OCI-LY7 (cell line): ENCODE results near the gene DAP3. TPM values are rescaled to one million over a fixed set of nuclear protein-coding genes. Genes with fewer than 3 reads are reported as not detected.
"Not testable (repeated sequence)": the region's sequence is repeated elsewhere in the genome, so short reads cannot be mapped to it uniquely, and the experiment has no call there.

Experiments used
- BruUV-seq: library from RNA; stranded (reverse); fragments of 400-500 nt; replicated peaks from 2 replicates; lab custom pipeline; 2021; lab: Mats Ljungman, UMichigan
- CTCF ChIA-PET: fragments of 300-600 bp; sonication (Branson Sonifier 250); formaldehyde crosslinking; loops from one replicate; lab custom pipeline; 2022; ENCODE audit warnings: antibody characterized with exemption; ENCODE audit not compliant: unreplicated experiment; lab: Charles Lee
- POLR2A ChIA-PET: fragments of 300-600 bp; sonication (Branson Sonifier 250); formaldehyde crosslinking; loops from one replicate; lab custom pipeline; 2022; ENCODE audit warnings: antibody characterized with exemption; lab: Charles Lee
- DNase-seq: peaks from one replicate; pipeline ENCODE4 v3.0.0-alpha.2; 2015; ENCODE audit warnings: low spot score
- H2AFZ ChIP-seq: fragments of 200-600 bp; sonication (generic), shearing (Covaris generic); 2 replicates; pipeline ENCODE4 v1.6.1; 2014; ENCODE audit warnings: mild to moderate bottlenecking, antibody characterized with exemption, low read length, moderate library complexity
- H3K27ac ChIP-seq: fragments of 200-600 bp; sonication (generic); 2 replicates; pipeline ENCODE4 v1.5.1; 2014; ENCODE audit warnings: mixed run types, low read depth, mild to moderate bottlenecking, moderate library complexity, low read length, inconsistent platforms; ENCODE audit not compliant: poor library complexity, severe bottlenecking
- H3K36me3 ChIP-seq: fragments of 200-600 bp; sonication (generic); 2 replicates; pipeline ENCODE4 v1.6.1; 2014; ENCODE audit warnings: mild to moderate bottlenecking, antibody characterized with exemption, low read length, moderate library complexity, mixed read lengths; ENCODE audit not compliant: insufficient read depth
- H3K4me1 ChIP-seq: fragments of 200-600 bp; sonication (generic); 2 replicates; pipeline ENCODE4 v1.5.1; 2014; ENCODE audit warnings: mild to moderate bottlenecking, low read length; ENCODE audit not compliant: insufficient read depth, poor library complexity, severe bottlenecking
- H3K4me2 ChIP-seq: fragments of 200-600 bp; sonication (generic); 2 replicates; pipeline ENCODE4 v1.6.1; 2014; ENCODE audit warnings: mild to moderate bottlenecking, low read length
- H3K4me3 ChIP-seq: fragments of 200-600 bp; sonication (generic); 2 replicates; pipeline ENCODE4 v1.5.1; 2014; ENCODE audit warnings: mild to moderate bottlenecking, low read depth, low read length; ENCODE audit not compliant: poor library complexity, severe bottlenecking
- H3K79me2 ChIP-seq: fragments of 200-600 bp; sonication (generic); 2 replicates; pipeline ENCODE4 v1.6.1; 2016; ENCODE audit warnings: low read depth, mild to moderate bottlenecking, low read length, moderate library complexity, mixed read lengths; ENCODE audit not compliant: insufficient read depth
- H3K9me2 ChIP-seq: fragments of 200-600 bp; sonication (generic); 2 replicates; pipeline ENCODE4 v1.6.1; 2016; ENCODE audit warnings: mild to moderate bottlenecking, low read length, mixed read lengths; ENCODE audit not compliant: insufficient read depth
- H3K9me3 ChIP-seq: fragments of 200-600 bp; sonication (generic); 2 replicates; pipeline ENCODE4 v1.6.1; 2014; ENCODE audit warnings: mild to moderate bottlenecking, mixed run types, low read length, mixed read lengths
- H4K20me1 ChIP-seq: fragments of 200-600 bp; sonication (generic); 2 replicates; pipeline ENCODE4 v1.6.1; 2014; ENCODE audit warnings: mild to moderate bottlenecking, antibody characterized with exemption, low read length, moderate library complexity, mixed read lengths; ENCODE audit not compliant: insufficient read depth
- EZH2phosphoT487 ChIP-seq: fragments of 200-600 bp; sonication (generic); IDR thresholded peaks from 2 replicates; pipeline ENCODE4 v1.6.1; 2018; ENCODE audit warnings: low read depth, borderline replicate concordance, mild to moderate bottlenecking, mixed run types, antibody characterized with exemption, low read length, moderate library complexity, mixed read lengths
- intact Hi-C: fragments of 100-400 bp; cut with micrococcal nuclease; formaldehyde crosslinking; loops from one replicate; pipeline ENCODE4 v1.10.0; 2022; ENCODE audit not compliant: unreplicated experiment
- total RNA-seq, 2 experiments: library from RNA; depleted of rRNA in 1 of 2; stranded (reverse); fragments of >200 nt in 1 of 2; shearing (Covaris generic) in 1 of 2; gene quantifications; 2 replicates each; pipeline ENCODE4 v1.2.3, GENCODE V29; 2014 to 2022
- TF ChIP-seq, protein P1 (sequence below): fragments of 200-600 bp; sonication (generic); conservative IDR thresholded peaks from 2 replicates; pipeline ENCODE4 v1.5.1; 2014; ENCODE audit warnings: mild to moderate bottlenecking, antibody characterized with exemption, low read length, moderate library complexity, mixed read lengths

DAP3 gene
- total RNA-seq, 2 experiments from 2014 or later = 110 to 178 TPM

DNA sequence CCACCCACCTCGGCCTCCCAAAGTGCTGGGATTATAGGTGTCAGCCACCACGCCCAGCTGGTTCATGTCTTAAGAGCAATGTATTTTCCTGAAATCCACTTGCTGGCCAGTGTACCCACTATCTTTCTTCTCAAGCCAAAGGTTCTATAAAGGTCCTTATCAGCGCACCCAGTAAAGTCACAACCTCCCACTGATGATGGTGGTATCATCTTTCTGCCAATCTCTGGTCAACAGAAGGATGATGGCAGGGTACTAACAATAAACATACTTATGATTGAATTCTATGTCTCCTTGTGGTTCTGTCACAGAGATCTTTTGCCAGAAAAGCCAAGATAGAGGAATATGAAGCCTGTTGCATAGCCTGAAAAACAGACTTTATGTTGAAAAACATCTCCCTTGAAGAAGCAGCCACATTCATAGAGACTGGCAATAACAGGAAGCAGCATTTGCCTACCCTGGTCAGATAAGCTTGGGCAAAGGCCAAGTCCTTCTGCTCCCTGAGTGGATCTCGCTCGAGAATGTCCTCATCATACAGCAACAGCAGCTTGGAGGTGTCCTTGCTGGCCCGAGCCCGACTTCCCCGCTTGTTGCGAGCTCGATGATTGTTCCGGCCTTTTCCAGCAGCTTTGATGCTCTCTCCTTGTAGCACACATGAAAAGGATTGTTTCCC is 73.0 kb downstream of the DAP3 start:
- no peaks in the 10 kb centered on the region for H3K9me2 ChIP-seq
- no peak for DNase-seq
- H3K36me3 ChIP-seq = peaks cover 88% of the 10 kb centered on the region
- TF ChIP-seq, protein P1, sequence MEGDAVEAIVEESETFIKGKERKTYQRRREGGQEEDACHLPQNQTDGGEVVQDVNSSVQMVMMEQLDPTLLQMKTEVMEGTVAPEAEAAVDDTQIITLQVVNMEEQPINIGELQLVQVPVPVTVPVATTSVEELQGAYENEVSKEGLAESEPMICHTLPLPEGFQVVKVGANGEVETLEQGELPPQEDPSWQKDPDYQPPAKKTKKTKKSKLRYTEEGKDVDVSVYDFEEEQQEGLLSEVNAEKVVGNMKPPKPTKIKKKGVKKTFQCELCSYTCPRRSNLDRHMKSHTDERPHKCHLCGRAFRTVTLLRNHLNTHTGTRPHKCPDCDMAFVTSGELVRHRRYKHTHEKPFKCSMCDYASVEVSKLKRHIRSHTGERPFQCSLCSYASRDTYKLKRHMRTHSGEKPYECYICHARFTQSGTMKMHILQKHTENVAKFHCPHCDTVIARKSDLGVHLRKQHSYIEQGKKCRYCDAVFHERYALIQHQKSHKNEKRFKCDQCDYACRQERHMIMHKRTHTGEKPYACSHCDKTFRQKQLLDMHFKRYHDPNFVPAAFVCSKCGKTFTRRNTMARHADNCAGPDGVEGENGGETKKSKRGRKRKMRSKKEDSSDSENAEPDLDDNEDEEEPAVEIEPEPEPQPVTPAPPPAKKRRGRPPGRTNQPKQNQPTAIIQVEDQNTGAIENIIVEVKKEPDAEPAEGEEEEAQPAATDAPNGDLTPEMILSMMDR = no peak
- TF ChIP-seq EZH2phosphoT487 = no peak
- no TSS peak for BruUV-seq
- POLR2A ChIA-PET = no interaction called here
- no peak overlapping the region for H3K4me3 ChIP-seq
- H3K4me1 ChIP-seq = no peaks in the 10 kb centered on the region
- H3K4me2 ChIP-seq = no peak overlapping the region
- no peaks in the 10 kb centered on the region for H3K9me3 ChIP-seq
- H3K27ac ChIP-seq = no peak overlapping the region
- H3K79me2 ChIP-seq = no peaks in the 10 kb centered on the region
- CTCF ChIA-PET = interaction anchor here (0.6 kb wide), 1 partner anchor 27 kb away, joined by 3 read pairs; no protein-coding TSS in a partner anchor
- intact Hi-C loops = no loop called here
- H4K20me1 ChIP-seq = no peaks in the 10 kb centered on the region
- no peak overlapping the region for H2AFZ ChIP-seq

DNA sequence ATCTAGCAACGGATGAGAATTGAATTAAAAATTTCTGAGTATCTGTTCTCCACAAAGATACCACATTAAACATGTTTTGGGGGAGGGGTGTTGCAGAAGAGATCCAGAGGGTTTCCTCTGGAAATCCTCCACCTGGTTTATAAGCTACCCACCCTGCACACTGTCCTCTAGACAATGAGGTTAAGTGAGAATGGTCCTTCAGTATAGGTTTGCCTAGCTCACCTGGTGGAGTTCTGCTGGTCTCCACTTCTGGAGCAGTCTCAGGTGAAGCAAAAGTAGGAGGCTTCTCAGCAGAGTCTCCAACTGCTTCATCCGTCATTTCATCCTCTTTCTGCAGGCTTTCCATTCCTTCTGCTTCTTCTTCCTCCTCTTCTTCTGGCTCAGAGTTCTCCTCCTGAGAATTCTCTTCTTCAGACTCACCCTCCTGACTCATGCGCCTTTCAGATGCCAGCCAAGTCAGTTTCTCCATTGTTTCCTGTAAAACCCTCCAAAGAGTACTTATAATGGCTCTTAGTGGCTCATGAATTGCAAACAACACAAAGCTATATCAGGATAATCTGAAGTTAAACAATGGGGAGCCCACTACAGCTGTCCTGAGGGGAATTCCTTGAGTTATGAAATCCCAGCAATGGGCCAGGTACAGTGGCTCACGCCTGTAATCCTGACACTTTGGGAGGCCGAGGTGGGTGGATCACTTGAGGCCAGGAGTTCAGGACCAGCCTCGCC is 74.4 kb downstream of the DAP3 start:
- H3K4me2 ChIP-seq, CTCF ChIA-PET: not testable (repeated sequence)

DNA sequence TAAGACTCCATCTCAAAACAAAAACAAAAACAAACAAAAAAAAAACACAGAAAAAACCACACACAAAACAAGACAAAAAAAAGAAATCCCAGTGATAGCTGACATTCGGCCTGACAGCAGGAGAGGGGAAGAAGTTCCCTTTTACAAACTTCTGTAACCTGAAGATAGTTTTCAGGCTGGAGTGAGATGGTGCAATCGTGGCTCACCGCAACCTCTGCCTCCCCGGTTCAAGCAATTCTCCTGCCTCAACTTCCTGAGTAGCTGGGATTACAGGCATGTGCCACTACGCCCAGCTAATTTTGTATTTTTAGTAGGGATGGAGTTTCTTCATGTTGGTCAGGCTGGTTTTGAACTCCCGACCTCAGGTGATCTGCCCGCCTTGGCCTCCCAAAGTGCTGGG is 75.1 kb downstream of the DAP3 start:
- H4K20me1 ChIP-seq, H3K79me2 ChIP-seq, intact Hi-C loops, CTCF ChIA-PET, BruUV-seq, H3K9me3 ChIP-seq, H2AFZ ChIP-seq, DNase-seq, H3K4me2 ChIP-seq, H3K9me2 ChIP-seq, H3K27ac ChIP-seq, H3K4me3 ChIP-seq, H3K4me1 ChIP-seq: not testable (repeated sequence)
- peaks cover 93% of the 10 kb centered on the region for H3K36me3 ChIP-seq
- POLR2A ChIA-PET = interaction anchor here (0.6 kb wide), 2 partner anchors 49 to 736 kb away, joined by 3 to 7 read pairs; partner anchors contain the start of gene MEF2D

More for the DNA sequence above, 74.4 kb downstream of the DAP3 start:
- H2AFZ ChIP-seq, intact Hi-C loops, H3K9me2 ChIP-seq, H3K9me3 ChIP-seq, DNase-seq, H3K4me3 ChIP-seq, H3K27ac ChIP-seq, H3K4me1 ChIP-seq, H3K79me2 ChIP-seq, BruUV-seq, H4K20me1 ChIP-seq: not testable (repeated sequence)
- POLR2A ChIA-PET = interaction anchor here (0.6 kb wide), 1 partner anchor 737 kb away, joined by 7 read pairs; the partner anchor contains the start of gene MEF2D
- H3K36me3 ChIP-seq = peaks cover 94% of the 10 kb centered on the region

DNA sequence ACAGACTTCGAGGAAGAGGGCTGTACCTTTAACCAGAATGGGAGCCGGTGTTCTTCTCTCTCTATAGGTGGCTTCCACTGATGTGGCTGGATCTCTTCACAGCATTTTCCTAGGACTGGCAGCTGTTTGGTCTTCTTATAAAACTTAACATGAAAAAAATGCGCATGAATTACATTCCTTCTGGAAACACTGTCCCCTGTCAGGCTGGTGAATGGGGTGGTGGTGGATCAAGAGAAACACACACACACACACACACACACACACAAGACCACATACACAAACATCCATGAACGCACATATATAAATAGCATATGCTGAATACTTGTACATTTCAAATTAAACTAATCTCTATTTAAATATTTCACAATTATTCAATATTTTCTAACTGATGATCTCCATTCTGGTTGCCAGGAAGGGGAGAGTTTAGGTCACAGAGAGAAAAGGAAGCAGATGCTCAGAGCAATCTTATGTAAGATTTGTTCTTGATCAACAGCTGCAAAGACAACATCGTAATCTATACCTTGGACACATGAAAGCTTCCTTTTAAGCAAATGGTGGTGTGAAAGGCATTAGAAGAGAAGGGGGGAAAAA is 78.6 kb downstream of the DAP3 start:
- H2AFZ ChIP-seq, H3K4me3 ChIP-seq, BruUV-seq, H3K79me2 ChIP-seq, POLR2A ChIA-PET, H3K9me3 ChIP-seq, H3K27ac ChIP-seq, H3K9me2 ChIP-seq, DNase-seq, intact Hi-C loops, H4K20me1 ChIP-seq, CTCF ChIA-PET, H3K4me1 ChIP-seq, H3K4me2 ChIP-seq: not testable (repeated sequence)
- peaks cover 94% of the 10 kb centered on the region for H3K36me3 ChIP-seq
